CD4-positive, alpha-beta T cell treated with Interferon gamma for 1 hour (primary cell): ENCODE measurements around the gene SRPK2.
"Not testable (repeated sequence)": the region's sequence is repeated elsewhere in the genome, so short reads cannot be mapped to it uniquely, and the experiment has no call there.

Experiments used
- DNase-seq: peaks from one replicate; pipeline ENCODE4 v3.0.0-alpha.2; 2020

SRPK2 gene

GRCh38 chr7:105257338-105257737 is 131.4 kb downstream of the SRPK2 start:
- no peak for DNase-seq

GRCh38 chr7:105256761-105257231 is 131.9 kb downstream of the SRPK2 start:
- no peak for DNase-seq

DNA sequence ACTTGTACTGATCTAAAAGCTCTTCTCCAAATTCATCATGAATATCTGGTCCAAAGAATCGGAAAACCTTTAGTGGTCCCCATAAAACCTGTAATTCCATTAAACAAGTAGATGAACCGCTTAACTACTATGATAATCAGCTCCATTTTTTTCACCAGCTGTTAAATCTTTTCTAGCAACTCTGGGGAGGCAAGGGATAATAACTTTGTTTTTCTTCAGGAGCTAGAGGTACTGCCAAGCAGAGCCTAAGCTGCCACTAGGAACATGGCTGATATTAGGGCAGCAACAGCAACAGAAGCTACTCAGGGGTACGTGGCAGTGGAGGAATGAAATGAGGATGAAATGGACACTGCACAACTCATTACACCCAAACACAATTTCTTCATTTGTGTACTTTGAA is 138.0 kb downstream of the SRPK2 start:
- DNase-seq = no peak

DNA sequence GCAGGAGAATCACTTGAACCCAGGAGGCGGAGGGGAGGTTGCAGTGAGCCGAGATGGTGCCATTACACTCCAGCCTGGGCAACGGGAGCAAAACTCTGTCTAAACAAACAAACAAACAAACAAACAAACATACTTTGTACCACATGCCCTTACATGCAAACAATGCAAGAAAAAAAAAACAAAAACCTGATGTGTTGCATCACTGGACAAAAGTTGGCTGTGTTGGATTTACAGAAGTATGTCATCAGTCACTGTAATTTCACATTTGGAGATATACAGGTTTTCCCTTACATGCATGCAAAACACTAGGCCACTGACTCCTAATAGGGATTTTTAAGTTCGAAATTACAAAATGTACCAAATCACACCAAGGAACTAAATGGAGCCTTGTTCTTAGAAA is 138.5 kb downstream of the SRPK2 start:
- no peak for DNase-seq

DNA sequence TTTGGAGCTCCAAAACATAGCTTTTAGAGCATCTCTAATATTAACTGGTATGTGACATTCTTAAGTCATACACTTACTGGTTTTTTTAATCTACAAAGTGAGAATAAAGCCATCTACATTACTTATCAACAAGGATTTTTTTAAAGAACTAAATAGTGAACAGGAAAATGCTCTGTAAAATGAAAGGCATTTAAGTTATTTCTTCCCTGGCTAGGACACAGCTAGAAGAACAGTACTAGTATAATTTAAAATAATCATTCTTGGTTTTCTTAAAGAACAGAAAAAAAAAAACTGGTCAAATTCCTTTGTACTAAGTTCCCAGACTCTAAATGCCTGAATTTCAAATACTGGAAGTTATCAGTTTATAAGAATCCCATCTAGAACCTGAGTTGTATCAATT is 139.5 kb downstream of the SRPK2 start:
- no peak for DNase-seq

DNA sequence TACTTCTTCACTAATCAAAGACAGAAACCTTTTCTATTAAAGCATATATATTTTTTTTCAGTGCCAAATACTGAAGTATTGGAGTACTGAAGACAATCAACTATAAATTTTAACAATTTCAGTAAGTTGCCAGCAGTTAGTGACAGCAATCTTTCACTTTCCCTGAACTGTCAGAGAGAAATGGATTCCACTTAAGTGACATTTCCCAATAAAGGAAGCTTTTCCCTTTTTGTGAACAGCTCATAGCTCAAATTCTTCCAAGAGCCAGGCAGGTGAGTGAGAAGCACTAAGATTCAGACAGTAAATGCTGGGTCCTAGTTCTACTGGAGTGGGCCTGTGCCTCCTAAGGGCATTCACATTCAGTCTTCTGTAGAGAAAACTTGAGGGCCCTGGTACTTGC is 142.0 kb downstream of the SRPK2 start:
- DNase-seq = no peak

GRCh38 chr7:105246256-105246655 is 142.5 kb downstream of the SRPK2 start:
- no peak for DNase-seq

GRCh38 chr7:105245398-105246114 is 143.2 kb downstream of the SRPK2 start:
- DNase-seq = no peak

GRCh38 chr7:105244594-105244993 is 144.1 kb downstream of the SRPK2 start:
- no peak for DNase-seq

- no peak for DNase-seq
Observed at GRCh38 chr7:105241198-105241597, 147.5 kb downstream of the SRPK2 start.

- DNase-seq = no peak
Observed at GRCh38 chr7:105238198-105238765, 150.4 kb downstream of the SRPK2 start.

DNA sequence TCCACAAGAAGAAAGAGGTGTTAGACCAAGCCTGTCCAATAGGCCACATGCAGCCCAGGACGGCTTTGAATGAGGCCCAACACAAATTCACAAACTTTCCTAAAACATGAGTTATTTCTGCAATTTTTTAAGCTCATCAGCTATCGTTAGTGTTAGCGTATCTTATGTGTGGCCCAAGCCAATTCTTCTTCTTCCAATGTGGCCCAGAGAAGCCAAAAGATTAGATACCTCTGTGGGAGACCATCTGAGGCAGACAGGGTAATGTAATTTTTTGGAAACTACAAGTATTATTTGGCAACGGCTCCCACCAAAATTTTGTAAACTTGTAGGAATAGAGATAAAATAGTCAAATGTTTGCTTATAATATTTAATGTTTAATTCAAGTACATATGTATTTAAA is 153.8 kb downstream of the SRPK2 start:
- no peak for DNase-seq

DNA sequence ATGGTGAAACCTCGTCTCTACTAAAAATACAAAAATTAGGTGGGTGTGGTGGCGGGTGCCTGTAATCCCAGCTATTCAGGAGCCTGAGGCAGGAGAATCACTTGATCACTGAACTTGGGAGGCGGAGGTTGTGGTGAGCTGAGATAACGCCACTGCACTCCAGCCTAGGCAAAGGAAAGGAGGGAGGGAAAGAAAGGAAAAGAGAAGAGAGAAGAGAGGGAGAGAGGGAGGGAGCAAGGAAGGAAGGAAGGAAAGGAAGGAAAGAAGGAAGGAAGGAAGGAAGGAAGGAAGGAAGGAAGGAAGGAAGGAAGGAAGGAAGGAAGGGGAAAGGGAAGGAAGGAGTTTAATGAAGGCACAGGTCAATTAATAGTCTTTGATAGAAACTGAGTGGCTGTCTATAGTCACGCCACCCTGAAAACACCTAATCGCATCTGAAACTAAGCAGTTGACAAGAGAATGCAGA is 155.9 kb downstream of the SRPK2 start:
- not testable (repeated sequence) for DNase-seq

- no peak for DNase-seq
Observed at GRCh38 chr7:105230486-105230885, 158.2 kb downstream of the SRPK2 start.

DNA sequence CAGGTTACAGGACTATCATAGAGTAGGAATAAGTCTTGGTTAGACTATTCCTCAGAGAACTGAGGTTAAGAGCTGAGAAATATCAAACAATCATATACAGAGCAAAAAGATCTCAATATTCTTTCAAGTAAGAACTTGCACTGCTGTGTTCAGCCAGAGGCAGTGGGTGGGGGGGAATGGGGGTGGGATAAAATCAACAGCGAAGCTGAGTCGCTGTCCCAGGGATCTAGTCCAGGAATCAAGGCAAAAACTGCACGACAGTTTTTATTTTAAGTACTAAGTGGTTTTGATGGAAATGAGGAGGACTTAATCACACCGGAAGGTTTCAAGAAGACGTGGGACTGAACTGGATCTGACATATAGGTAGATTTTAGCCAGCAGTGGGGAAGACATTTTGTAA is 159.1 kb downstream of the SRPK2 start:
- no peak for DNase-seq

DNA sequence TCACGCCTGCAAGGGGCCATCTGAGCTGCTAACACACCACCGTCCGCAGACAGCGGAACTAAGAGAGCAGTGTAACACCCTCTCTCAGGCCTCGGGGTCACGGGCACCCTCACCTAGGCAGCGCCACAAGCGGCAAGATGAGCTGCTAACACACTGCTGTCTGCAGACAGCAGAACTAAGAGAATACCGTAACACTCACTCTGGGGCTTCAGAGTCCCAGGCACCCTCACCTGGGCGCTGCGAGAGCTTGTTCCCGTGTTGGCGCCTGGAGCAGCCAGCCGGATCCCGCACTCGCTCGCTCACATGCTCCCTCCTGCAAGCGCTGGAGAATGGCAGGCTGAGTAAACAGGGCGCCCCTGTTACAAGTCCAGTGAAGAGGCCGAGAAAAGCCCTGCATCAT is 160.2 kb downstream of the SRPK2 start:
- DNase-seq = no peak

DNA sequence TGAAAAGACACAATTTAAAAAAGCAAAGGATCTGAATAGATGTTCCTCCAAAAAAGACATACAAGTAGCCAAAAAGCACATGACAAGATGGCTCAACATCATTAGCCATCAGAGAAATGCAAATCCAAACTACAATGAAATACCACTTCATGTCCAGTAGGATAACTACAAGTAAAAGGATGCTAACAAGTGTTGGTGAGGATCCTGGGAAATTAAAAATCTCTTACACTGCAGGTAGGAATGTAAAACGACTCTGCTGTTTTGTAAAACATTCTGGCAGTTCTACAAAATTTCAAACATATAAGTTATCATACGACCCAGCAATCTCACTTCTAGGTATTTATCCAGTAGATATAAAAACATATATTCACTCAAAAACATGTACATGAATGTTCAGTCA is 161.3 kb downstream of the SRPK2 start:
- DNase-seq = no peak

- no peak for DNase-seq
Observed at GRCh38 chr7:105224884-105225651, 163.7 kb downstream of the SRPK2 start.

GRCh38 chr7:105222953-105223352 is 165.8 kb downstream of the SRPK2 start:
- no peak for DNase-seq

GRCh38 chr7:105219771-105220160 is 169.0 kb downstream of the SRPK2 start:
- no peak for DNase-seq

GRCh38 chr7:105218939-105219770 is 169.6 kb downstream of the SRPK2 start:
- DNase-seq = no peak

GRCh38 chr7:105218215-105218614 is 170.5 kb downstream of the SRPK2 start:
- no peak for DNase-seq

- no peak for DNase-seq
Observed at GRCh38 chr7:105216786-105217185, 171.9 kb downstream of the SRPK2 start.
